ENCODE data around the gene ACAT2.

ACAT2 gene

GRCh38 chr6:159817951-159818739 lies 56.3 kb downstream of the ACAT2 start:
- H3K79me2 ChIP-seq (ENCODE audit: control insufficient read depth, low read length): no peaks in the 10 kb centered on the region
- no peak for TF ChIP-seq EZH2phosphoT487 (IDR thresholded peaks at IDR 0.05; ENCODE audit: borderline replicate concordance, low read length)
- no peak for TF ChIP-seq CTCF (IDR thresholded peaks at IDR 0.05; ENCODE audit: low read depth, low read length, poor library complexity, severe bottlenecking)
- H3F3A ChIP-seq (ENCODE audit: control insufficient read depth, insufficient read depth): no peaks in the 10 kb centered on the region
- H3K27me3 ChIP-seq (ENCODE audit: control insufficient read depth, low read length): no peaks in the 10 kb centered on the region
- peaks cover 23% of the 10 kb centered on the region for H3K4me1 ChIP-seq (ENCODE audit: control insufficient read depth, low read length)
- no peaks in the 10 kb centered on the region for H3K9me2 ChIP-seq (replicated peaks; ENCODE audit: control insufficient read depth, low read length)
- no peaks in the 10 kb centered on the region for H4K20me1 ChIP-seq (ENCODE audit: control insufficient read depth, insufficient read depth, low read depth, low read length)
- no peak overlapping the region for H3K27ac ChIP-seq (ENCODE audit: low read depth, low read length)
- H3K9me3 ChIP-seq (ENCODE audit: control insufficient read depth, insufficient read depth, low read length): no peaks in the 10 kb centered on the region
- H3K36me3 ChIP-seq (ENCODE audit: control insufficient read depth, low read length): no peaks in the 10 kb centered on the region
- no peak overlapping the region for H3K4me2 ChIP-seq (ENCODE audit: low read length)
- no peak overlapping the region for H3K4me3 ChIP-seq (ENCODE audit: low read length)

GRCh38 chr6:159819098-159819497 lies 57.3 kb downstream of the ACAT2 start:
- peak overlapping the region; percentile 75 for H3K4me2 ChIP-seq (ENCODE audit: low read length)
- peak overlapping the region; percentile 58 for H3K4me3 ChIP-seq (ENCODE audit: low read length)
- peaks cover 23% of the 10 kb centered on the region for H3K4me1 ChIP-seq (ENCODE audit: control insufficient read depth, low read length)
- no peaks in the 10 kb centered on the region for H3K36me3 ChIP-seq (ENCODE audit: control insufficient read depth, low read length)
- no peak overlapping the region for H3K27ac ChIP-seq (ENCODE audit: low read depth, low read length)
- H3F3A ChIP-seq (ENCODE audit: control insufficient read depth, insufficient read depth): no peaks in the 10 kb centered on the region
- no peaks in the 10 kb centered on the region for H3K79me2 ChIP-seq (ENCODE audit: control insufficient read depth, low read length)
- H3K9me2 ChIP-seq (replicated peaks; ENCODE audit: control insufficient read depth, low read length): no peaks in the 10 kb centered on the region
- no peaks in the 10 kb centered on the region for H3K27me3 ChIP-seq (ENCODE audit: control insufficient read depth, low read length)
- no peaks in the 10 kb centered on the region for H3K9me3 ChIP-seq (ENCODE audit: control insufficient read depth, insufficient read depth, low read length)
- no peaks in the 10 kb centered on the region for H4K20me1 ChIP-seq (ENCODE audit: control insufficient read depth, insufficient read depth, low read depth, low read length)
- TF ChIP-seq CTCF (IDR thresholded peaks at IDR 0.05; ENCODE audit: low read depth, low read length, poor library complexity, severe bottlenecking) (no peak), EZH2phosphoT487 (IDR thresholded peaks at IDR 0.05; ENCODE audit: borderline replicate concordance, low read length) (no peak)

DNA sequence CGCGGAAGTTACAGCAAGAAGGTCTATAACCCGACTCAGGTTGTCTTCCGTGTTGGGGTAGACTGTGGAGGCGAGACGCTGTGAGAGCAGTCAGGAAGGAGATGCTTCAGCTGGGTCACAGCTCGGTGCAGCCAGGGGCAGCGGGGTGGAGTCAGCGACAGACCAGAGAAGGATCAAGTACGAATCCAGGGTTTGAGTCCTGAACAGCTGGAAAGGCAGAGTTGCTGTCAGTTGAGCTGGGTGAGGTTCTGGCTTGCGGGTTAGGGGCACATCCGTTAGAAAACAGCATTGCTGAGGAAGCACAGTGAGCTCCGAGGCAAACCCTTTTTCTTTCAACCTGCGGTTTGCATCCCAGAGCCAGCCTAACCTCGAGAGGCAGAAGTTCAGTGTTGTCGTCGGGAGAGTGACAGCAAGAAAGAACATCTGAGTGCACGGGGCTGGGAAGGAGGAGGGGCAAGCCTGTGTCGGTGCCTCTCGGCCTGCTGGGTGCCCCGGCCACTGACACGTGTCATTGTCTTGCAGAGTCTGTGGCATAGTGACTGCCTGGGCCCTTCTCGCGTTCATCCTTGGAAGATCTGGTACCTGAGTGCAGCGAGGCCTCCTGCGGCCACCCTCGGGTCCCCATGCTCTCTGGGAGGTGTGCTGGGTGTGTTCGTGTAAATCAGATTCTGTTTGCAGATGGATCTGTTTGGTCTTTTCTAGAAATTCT lies 58.2 kb downstream of the ACAT2 start:
- Histone ChIP-seq H4K20me1 (ENCODE audit: control insufficient read depth, insufficient read depth, low read depth, low read length) (no peaks in the 10 kb centered on the region), H3K79me2 (ENCODE audit: control insufficient read depth, low read length) (no peaks in the 10 kb centered on the region), H3K27ac (ENCODE audit: low read depth, low read length) (peak overlapping the region; percentile 6; the same call in 1 of the 2 replicates), H3K4me2 (ENCODE audit: low read length) (peak overlapping the region; percentile 75), H3K4me1 (ENCODE audit: control insufficient read depth, low read length) (peaks cover 23% of the 10 kb centered on the region), H3K27me3 (ENCODE audit: control insufficient read depth, low read length) (no peaks in the 10 kb centered on the region), H3K36me3 (ENCODE audit: control insufficient read depth, low read length) (no peaks in the 10 kb centered on the region), H3F3A (ENCODE audit: control insufficient read depth, insufficient read depth) (no peaks in the 10 kb centered on the region), H3K9me2 (replicated peaks; ENCODE audit: control insufficient read depth, low read length) (no peaks in the 10 kb centered on the region), H3K4me3 (ENCODE audit: low read length) (peak overlapping the region; percentile 58), H3K9me3 (ENCODE audit: control insufficient read depth, insufficient read depth, low read length) (no peaks in the 10 kb centered on the region)
- no peak for TF ChIP-seq CTCF (IDR thresholded peaks at IDR 0.05; ENCODE audit: low read depth, low read length, poor library complexity, severe bottlenecking)
- TF ChIP-seq EZH2phosphoT487 (IDR thresholded peaks at IDR 0.05; ENCODE audit: borderline replicate concordance, low read length): no peak

All from DOHH2 (cell line).